Stimulated activated CD8-positive, alpha-beta memory T cell treated with anti-CD3 and anti-CD28 coated beads, Interleukin-12 subunit alpha, Interleukin-12 subunit beta, amount 100 ng/mL, for 4 hours (primary cell): Measurements from ENCODE around the gene CLDN22.

Experiments used
- DNase-seq: peaks from one replicate; pipeline ENCODE4 v3.0.0-alpha.2; 2020; ENCODE audit warnings: low read depth

Gene CLDN22

DNA sequence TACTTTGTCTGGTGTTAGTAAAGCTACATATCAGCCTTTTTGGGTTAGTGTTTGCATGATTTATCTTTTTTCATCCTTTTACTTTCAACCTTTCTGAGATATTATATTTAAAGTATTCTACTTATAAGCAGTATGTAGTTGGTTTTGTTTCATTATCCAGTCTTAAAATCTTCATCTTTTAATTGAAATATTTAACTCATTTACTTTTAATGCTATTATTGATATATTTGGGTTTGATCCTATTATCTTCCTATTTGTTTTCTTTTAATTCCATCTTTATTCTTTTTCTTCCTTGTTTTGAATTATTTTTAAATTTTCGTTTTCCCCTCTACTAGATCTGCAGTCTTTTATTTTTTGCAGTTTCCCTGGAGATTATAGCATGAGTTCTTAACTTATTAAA lies 44.0 kb downstream of the CLDN22 start:
- DNase-seq: no peak

DNA sequence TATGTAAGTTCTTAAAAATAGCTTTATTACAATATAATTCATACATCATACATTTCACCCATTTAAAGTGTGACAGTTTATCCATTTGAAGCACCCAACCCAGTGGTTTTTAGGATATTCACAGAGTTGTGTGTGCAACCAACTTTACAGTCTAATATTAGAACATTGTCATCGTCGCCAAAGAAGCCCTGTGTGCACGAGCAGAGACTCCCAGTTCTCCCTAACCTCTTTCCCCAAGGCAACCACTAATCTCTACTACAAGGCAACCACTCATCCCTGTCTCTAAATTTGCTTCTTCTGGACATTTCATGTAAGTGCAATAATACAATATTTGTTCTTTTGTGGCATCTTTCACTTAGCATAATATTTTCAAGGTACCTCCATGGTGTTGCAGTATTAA lies 47.7 kb downstream of the CLDN22 start:
- no peak for DNase-seq

- no peak for DNase-seq
These were observed 51.5 kb downstream of the CLDN22 start for GRCh38 chr4:183268556-183268955.
